Parathyroid adenoma (tissue), 2 donors: ENCODE data around the gene PHKB.

Experiments
- H2AFZ ChIP-seq: fragments of 300-600 bp; sonication (generic); one replicate; pipeline ENCODE4 v1.7.0; 2017; ENCODE audit warnings: antibody characterized with exemption, mild to moderate bottlenecking
- H3K27ac ChIP-seq: fragments of 300-600 bp; sonication (generic); one replicate; pipeline ENCODE4 v1.7.0; 2017
- H3K27me3 ChIP-seq: fragments of 300-600 bp; sonication (generic); one replicate; pipeline ENCODE4 v1.7.0; 2017; ENCODE audit warnings: low read length; ENCODE audit not compliant: control insufficient read depth, insufficient read depth
- H3K36me3 ChIP-seq: fragments of 300-600 bp; sonication (generic); one replicate; pipeline ENCODE4 v1.7.0; 2017; ENCODE audit warnings: low read length; ENCODE audit not compliant: control insufficient read depth, insufficient read depth
- H3K4me1 ChIP-seq: fragments of 300-600 bp; sonication (generic); one replicate; pipeline ENCODE4 v1.7.0; 2017; ENCODE audit warnings: control low read depth
- H3K4me2 ChIP-seq: fragments of 300-600 bp; sonication (generic); one replicate; pipeline ENCODE4 v1.7.0; 2017; ENCODE audit warnings: low read length
- H3K4me3 ChIP-seq: fragments of 300-600 bp; sonication (generic); one replicate; pipeline ENCODE4 v1.7.0; 2017; ENCODE audit warnings: low read depth, low read length
- H3K79me2 ChIP-seq: fragments of 300-600 bp; sonication (generic); one replicate; pipeline ENCODE4 v1.7.0; 2017; ENCODE audit warnings: control low read depth
- H3K9ac ChIP-seq: fragments of 300-600 bp; sonication (generic); one replicate; pipeline ENCODE4 v1.7.0; 2017; ENCODE audit warnings: mild to moderate bottlenecking
- H3K9me3 ChIP-seq: fragments of 300-600 bp; sonication (generic); one replicate; pipeline ENCODE4 v1.7.0; 2017; ENCODE audit warnings: low read length; ENCODE audit not compliant: control insufficient read depth
- CTCF ChIP-seq: fragments of 300-600 bp; sonication (generic); IDR thresholded peaks from one replicate; pipeline ENCODE4 v1.7.0; 2017; ENCODE audit warnings: antibody characterized with exemption, mild to moderate bottlenecking
- donor health status: primary hyperparathyroidism.

The PHKB gene

GRCh38 chr16:47613251-47613650 lies 152.1 kb downstream of the PHKB start:
- H3K27ac ChIP-seq: no peak overlapping the region
- H3K4me1 ChIP-seq: no peaks in the 10 kb centered on the region
- no peak overlapping the region for H3K9ac ChIP-seq
- no peak for TF ChIP-seq CTCF
- H3K27me3 ChIP-seq: no peaks in the 10 kb centered on the region
- H3K9me3 ChIP-seq: no peaks in the 10 kb centered on the region
- peaks cover 9% of the 10 kb centered on the region for H3K79me2 ChIP-seq
- no peaks in the 10 kb centered on the region for H3K36me3 ChIP-seq
- no peak overlapping the region for H3K4me3 ChIP-seq
- no peak overlapping the region for H3K4me2 ChIP-seq
- no peak overlapping the region for H2AFZ ChIP-seq

GRCh38 chr16:47617732-47618131 lies 156.6 kb downstream of the PHKB start:
- no peaks in the 10 kb centered on the region for H3K4me1 ChIP-seq
- no peaks in the 10 kb centered on the region for H3K9me3 ChIP-seq
- H3K4me2 ChIP-seq: no peak overlapping the region
- H2AFZ ChIP-seq: no peak overlapping the region
- no peaks in the 10 kb centered on the region for H3K27me3 ChIP-seq
- peaks cover 2% of the 10 kb centered on the region for H3K79me2 ChIP-seq
- no peak for TF ChIP-seq CTCF
- no peak overlapping the region for H3K27ac ChIP-seq
- no peak overlapping the region for H3K4me3 ChIP-seq
- H3K36me3 ChIP-seq: no peaks in the 10 kb centered on the region
- H3K9ac ChIP-seq: no peak overlapping the region

GRCh38 chr16:47622451-47623176 lies 161.5 kb downstream of the PHKB start:
- Histone ChIP-seq H3K9ac (no peak overlapping the region), H3K27me3 (no peaks in the 10 kb centered on the region), H3K4me1 (no peaks in the 10 kb centered on the region), H2AFZ (no peak overlapping the region), H3K4me2 (no peak overlapping the region), H3K79me2 (no peaks in the 10 kb centered on the region), H3K27ac (no peak overlapping the region), H3K4me3 (no peak overlapping the region), H3K9me3 (no peaks in the 10 kb centered on the region), H3K36me3 (no peaks in the 10 kb centered on the region)
- no peak for TF ChIP-seq CTCF

- no peak overlapping the region for H3K27ac ChIP-seq
- no peak overlapping the region for H2AFZ ChIP-seq
- no peaks in the 10 kb centered on the region for H3K27me3 ChIP-seq
- no peaks in the 10 kb centered on the region for H3K9me3 ChIP-seq
- no peaks in the 10 kb centered on the region for H3K36me3 ChIP-seq
- H3K79me2 ChIP-seq: peaks cover 2% of the 10 kb centered on the region
- H3K4me2 ChIP-seq: no peak overlapping the region
- H3K9ac ChIP-seq: no peak overlapping the region
- no peak overlapping the region for H3K4me3 ChIP-seq
- TF ChIP-seq CTCF: no peak
- no peaks in the 10 kb centered on the region for H3K4me1 ChIP-seq
Observed at GRCh38 chr16:47624563-47624962, 163.4 kb downstream of the PHKB start.

- TF ChIP-seq CTCF: no peak
- H3K4me2 ChIP-seq: no peak overlapping the region
- no peaks in the 10 kb centered on the region for H3K36me3 ChIP-seq
- H3K27ac ChIP-seq: no peak overlapping the region
- H2AFZ ChIP-seq: no peak overlapping the region
- H3K9ac ChIP-seq: no peak overlapping the region
- no peak overlapping the region for H3K4me3 ChIP-seq
- no peaks in the 10 kb centered on the region for H3K4me1 ChIP-seq
- H3K79me2 ChIP-seq: peaks cover 2% of the 10 kb centered on the region
- no peaks in the 10 kb centered on the region for H3K27me3 ChIP-seq
- H3K9me3 ChIP-seq: no peaks in the 10 kb centered on the region
Observed at GRCh38 chr16:47625115-47625567, 164.0 kb downstream of the PHKB start.
